K562 (cell line): ENCODE measurements around the gene RUSC1. TPM values are rescaled to one million over a fixed set of nuclear protein-coding genes. Genes with fewer than 3 reads are reported as not detected.

Source experiments
- ARID4B ChIP-seq: sonication (generic); formaldehyde crosslinking; IDR thresholded peaks from 2 replicates; pipeline ENCODE4 v1.8.0; 2022; ENCODE audit warnings: mild to moderate bottlenecking, missing genetic modification reagents
- ETV6 ChIP-seq, 3 experiments: fragments of 150-350 bp in 1 of 3; sonication (generic) in 1 of 3; formaldehyde crosslinking in 1 of 3; IDR thresholded peaks; 2 replicates each; pipeline versions ENCODE4 v1.6.1 to v1.8.0; 2014 to 2022; ENCODE audit warnings: borderline replicate concordance in 2 of 3, low read depth in 2 of 3, antibody characterized with exemption in 1 of 3, low read length in 1 of 3, mild to moderate bottlenecking in 1 of 3, missing genetic modification reagents in 1 of 3
- GABPA ChIP-seq: fragments of 200-800 bp; sonication (Bioruptor generic); conservative IDR thresholded peaks from 2 replicates; pipeline ENCODE4 v1.6.1; 2016; ENCODE audit warnings: low read depth, missing genetic modification characterization, missing compliant biosample characterization
- GATAD2A ChIP-seq: fragments of 450-650 bp; IDR thresholded peaks from 2 replicates; pipeline ENCODE4 v1.6.1; 2017
- PHB2 ChIP-seq: fragments of 450-650 bp; IDR thresholded peaks from 2 replicates; pipeline ENCODE4 v1.6.1; 2017; ENCODE audit warnings: low read depth
- SLC30A9 ChIP-seq: fragments of 250-450 bp; sonication (Bioruptor Pico); IDR thresholded peaks from 2 replicates; pipeline ENCODE4 v1.8.0; 2022; ENCODE audit warnings: mild to moderate bottlenecking, moderate library complexity
- ZNF830 ChIP-seq: fragments of 250-450 bp; sonication (Bioruptor Pico); IDR thresholded peaks from 2 replicates; pipeline ENCODE4 v1.5.0; 2021; ENCODE audit warnings: mild to moderate bottlenecking
- polyA plus RNA-seq, 8 experiments: library from polyadenylated mRNA; depleted of rRNA in 4 of 8; stranded (reverse) in 5 of 8; unstranded in 3 of 8; fragments of >200 nt; fragmentation: Nextera tagmentation in 2 of 8; fragmentation: Illumina TruSeq in 1 of 8; extraction: Ambion mirVana in 2 of 8; extraction: Trizol in 1 of 8; gene quantifications; 2 replicates each; pipeline versions ENCODE4 v1.2.1 to v1.2.3, GENCODE V29; 2011 to 2014; ENCODE audit warnings: inconsistent platforms in 1 of 8, missing spikeins in 1 of 8
- total RNA-seq, 7 experiments: library from RNA; depleted of rRNA in 6 of 7; stranded (reverse); fragments of >200 nt in 6 of 7; fragmentation: Illumina TruSeq in 2 of 7; extraction: Trizol in 2 of 7; gene quantifications; 2 replicates each; pipeline versions ENCODE4 v1.2.1 to v1.2.3, GENCODE V29; 2011 to 2021; ENCODE audit warnings: low replicate concordance in 1 of 7
- TF ChIP-seq, protein P1 (sequence below): fragments of 450-650 bp; IDR thresholded peaks from 2 replicates; pipeline ENCODE4 v1.7.1; 2018; ENCODE audit warnings: mild to moderate bottlenecking, low read depth; ENCODE audit not compliant: partially characterized antibody
- TF ChIP-seq, protein P2 (sequence below): fragments of 250-450 bp; sonication (Bioruptor Pico); IDR thresholded peaks from 2 replicates; pipeline ENCODE4 v1.4.0; 2020

RUSC1 gene
- total and polyA plus RNA-seq, 9 of the 15 experiments (the other 6 are each of a cell fraction or from before 2014, with no cell fraction given): 5.7 to 68.3 (median 33.6) TPM

- TF ChIP-seq ETV6 (IDR thresholded peaks at IDR 0.05; ENCODE audit: borderline replicate concordance in 1 of 2, low read depth in 2 of 2, low read length in 1 of 2) (0 out of 4 replicates have a peak, but pooled peaks of 1 of the 2 experiments have one; percentile 25), ETV6 (CRISPR knock-in tag; IDR thresholded peaks at IDR 0.05; ENCODE audit: borderline replicate concordance) (no peak), ZNF830 (CRISPR knock-in tag) (0 out of 2 replicates have a peak, but pooled peaks have one; percentile 14), PHB2 (no peak), ARID4B (CRISPR knock-in tag) (peak; percentile 81), GABPA (peak; percentile 89), GATAD2A (0 out of 2 replicates have a peak, but pooled peaks have one; percentile 16), SLC30A9 (CRISPR knock-in tag) (no peak)
- TF ChIP-seq, protein P1, sequence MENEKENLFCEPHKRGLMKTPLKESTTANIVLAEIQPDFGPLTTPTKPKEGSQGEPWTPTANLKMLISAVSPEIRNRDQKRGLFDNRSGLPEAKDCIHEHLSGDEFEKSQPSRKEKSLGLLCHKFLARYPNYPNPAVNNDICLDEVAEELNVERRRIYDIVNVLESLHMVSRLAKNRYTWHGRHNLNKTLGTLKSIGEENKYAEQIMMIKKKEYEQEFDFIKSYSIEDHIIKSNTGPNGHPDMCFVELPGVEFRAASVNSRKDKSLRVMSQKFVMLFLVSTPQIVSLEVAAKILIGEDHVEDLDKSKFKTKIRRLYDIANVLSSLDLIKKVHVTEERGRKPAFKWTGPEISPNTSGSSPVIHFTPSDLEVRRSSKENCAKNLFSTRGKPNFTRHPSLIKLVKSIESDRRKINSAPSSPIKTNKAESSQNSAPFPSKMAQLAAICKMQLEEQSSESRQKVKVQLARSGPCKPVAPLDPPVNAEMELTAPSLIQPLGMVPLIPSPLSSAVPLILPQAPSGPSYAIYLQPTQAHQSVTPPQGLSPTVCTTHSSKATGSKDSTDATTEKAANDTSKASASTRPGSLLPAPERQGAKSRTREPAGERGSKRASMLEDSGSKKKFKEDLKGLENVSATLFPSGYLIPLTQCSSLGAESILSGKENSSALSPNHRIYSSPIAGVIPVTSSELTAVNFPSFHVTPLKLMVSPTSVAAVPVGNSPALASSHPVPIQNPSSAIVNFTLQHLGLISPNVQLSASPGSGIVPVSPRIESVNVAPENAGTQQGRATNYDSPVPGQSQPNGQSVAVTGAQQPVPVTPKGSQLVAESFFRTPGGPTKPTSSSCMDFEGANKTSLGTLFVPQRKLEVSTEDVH: peak; percentile 70
- TF ChIP-seq, protein P2, sequence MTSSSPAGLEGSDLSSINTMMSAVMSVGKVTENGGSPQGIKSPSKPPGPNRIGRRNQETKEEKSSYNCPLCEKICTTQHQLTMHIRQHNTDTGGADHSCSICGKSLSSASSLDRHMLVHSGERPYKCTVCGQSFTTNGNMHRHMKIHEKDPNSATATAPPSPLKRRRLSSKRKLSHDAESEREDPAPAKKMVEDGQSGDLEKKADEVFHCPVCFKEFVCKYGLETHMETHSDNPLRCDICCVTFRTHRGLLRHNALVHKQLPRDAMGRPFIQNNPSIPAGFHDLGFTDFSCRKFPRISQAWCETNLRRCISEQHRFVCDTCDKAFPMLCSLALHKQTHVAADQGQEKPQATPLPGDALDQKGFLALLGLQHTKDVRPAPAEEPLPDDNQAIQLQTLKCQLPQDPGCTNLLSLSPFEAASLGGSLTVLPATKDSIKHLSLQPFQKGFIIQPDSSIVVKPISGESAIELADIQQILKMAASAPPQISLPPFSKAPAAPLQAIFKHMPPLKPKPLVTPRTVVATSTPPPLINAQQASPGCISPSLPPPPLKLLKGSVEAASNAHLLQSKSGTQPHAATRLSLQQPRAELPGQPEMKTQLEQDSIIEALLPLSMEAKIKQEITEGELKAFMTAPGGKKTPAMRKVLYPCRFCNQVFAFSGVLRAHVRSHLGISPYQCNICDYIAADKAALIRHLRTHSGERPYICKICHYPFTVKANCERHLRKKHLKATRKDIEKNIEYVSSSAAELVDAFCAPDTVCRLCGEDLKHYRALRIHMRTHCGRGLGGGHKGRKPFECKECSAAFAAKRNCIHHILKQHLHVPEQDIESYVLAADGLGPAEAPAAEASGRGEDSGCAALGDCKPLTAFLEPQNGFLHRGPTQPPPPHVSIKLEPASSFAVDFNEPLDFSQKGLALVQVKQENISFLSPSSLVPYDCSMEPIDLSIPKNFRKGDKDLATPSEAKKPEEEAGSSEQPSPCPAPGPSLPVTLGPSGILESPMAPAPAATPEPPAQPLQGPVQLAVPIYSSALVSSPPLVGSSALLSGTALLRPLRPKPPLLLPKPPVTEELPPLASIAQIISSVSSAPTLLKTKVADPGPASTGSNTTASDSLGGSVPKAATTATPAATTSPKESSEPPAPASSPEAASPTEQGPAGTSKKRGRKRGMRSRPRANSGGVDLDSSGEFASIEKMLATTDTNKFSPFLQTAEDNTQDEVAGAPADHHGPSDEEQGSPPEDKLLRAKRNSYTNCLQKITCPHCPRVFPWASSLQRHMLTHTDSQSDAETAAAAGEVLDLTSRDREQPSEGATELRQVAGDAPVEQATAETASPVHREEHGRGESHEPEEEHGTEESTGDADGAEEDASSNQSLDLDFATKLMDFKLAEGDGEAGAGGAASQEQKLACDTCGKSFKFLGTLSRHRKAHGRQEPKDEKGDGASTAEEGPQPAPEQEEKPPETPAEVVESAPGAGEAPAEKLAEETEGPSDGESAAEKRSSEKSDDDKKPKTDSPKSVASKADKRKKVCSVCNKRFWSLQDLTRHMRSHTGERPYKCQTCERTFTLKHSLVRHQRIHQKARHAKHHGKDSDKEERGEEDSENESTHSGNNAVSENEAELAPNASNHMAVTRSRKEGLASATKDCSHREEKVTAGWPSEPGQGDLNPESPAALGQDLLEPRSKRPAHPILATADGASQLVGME: 0 out of 2 replicates have a peak, but pooled peaks have one; percentile 68
Observed at GRCh38 chr1:155322953-155323728, 2.4 kb downstream of the RUSC1 start (continued).
